Activated CD4-positive, CD25-positive, alpha-beta regulatory T cell (primary cell): ENCODE measurements around the gene GFY.

Source experiments
- DNase-seq, 4 experiments: peaks; one replicate each; lab custom pipeline; 2025; lab: John Stamatoyannopoulos, UW

The GFY gene

GRCh38 chr19:49408816-49409440 lies 16.3 kb upstream of the GFY start:
- DNase-seq = no peak

GRCh38 chr19:49409441-49410029 lies 15.7 kb upstream of the GFY start:
- DNase-seq = no peak

GRCh38 chr19:49411681-49412326 lies 13.4 kb upstream of the GFY start:
- no peak for DNase-seq

GRCh38 chr19:49413348-49413747 lies 11.8 kb upstream of the GFY start:
- DNase-seq = no peak

- DNase-seq = no peak
Measured at GRCh38 chr19:49414256-49414655, 10.9 kb upstream of the GFY start.

GRCh38 chr19:49415102-49415809 lies 9.9 kb upstream of the GFY start:
- DNase-seq = no peak

GRCh38 chr19:49415810-49416200 lies 9.4 kb upstream of the GFY start:
- DNase-seq = no peak

GRCh38 chr19:49417088-49417487 lies 8.1 kb upstream of the GFY start:
- DNase-seq = no peak

GRCh38 chr19:49418511-49418910 lies 6.7 kb upstream of the GFY start:
- no peak for DNase-seq

- DNase-seq = no peak
Measured at GRCh38 chr19:49419173-49419572, 6.0 kb upstream of the GFY start.

GRCh38 chr19:49420227-49420626 lies 5.0 kb upstream of the GFY start:
- no peak for DNase-seq

GRCh38 chr19:49421039-49421877 lies 3.9 kb upstream of the GFY start:
- DNase-seq = no peak

GRCh38 chr19:49421878-49422202 lies 3.3 kb upstream of the GFY start:
- DNase-seq = no peak

- DNase-seq = peak in 1 of 4 experiments; percentile 25
Measured at GRCh38 chr19:49422407-49423070, 2.6 kb upstream of the GFY start.

- no peak for DNase-seq
Measured at GRCh38 chr19:49423071-49423984, 1.9 kb upstream of the GFY start, which contains the start of gene PTH2. PTH2 (minus strand) TSS chr19:49423441; CDS start chr19:49423339, 102 bp downstream.

GRCh38 chr19:49423985-49424303 lies 1.2 kb upstream of the GFY start:
- no peak for DNase-seq

GRCh38 chr19:49425922-49426592 lies 869 bp downstream of the GFY start:
- no peak for DNase-seq

- DNase-seq = no peak
Measured at GRCh38 chr19:49427339-49427738, 2.2 kb downstream of the GFY start.

- DNase-seq = no peak
Measured at GRCh38 chr19:49427855-49428546, 2.8 kb downstream of the GFY start.
